Chondrocyte (in vitro differentiated cells): ENCODE results near the gene RALY. TPM values are rescaled to one million over a fixed set of nuclear protein-coding genes. Genes with fewer than 3 reads are reported as not detected.
"Not testable (repeated sequence)": the region's sequence is repeated elsewhere in the genome, so short reads cannot be mapped to it uniquely, and the experiment has no call there.

ENCODE experiments used
- DNase-seq: peaks from one replicate; pipeline ENCODE4 v3.0.0; 2021; ENCODE audit warnings: mixed read lengths, low spot score
- H3K27ac Mint-ChIP-seq: one replicate; pipeline ENCODE4 v1.8.0; 2021; ENCODE audit warnings: mild to moderate bottlenecking, moderate library complexity, mixed read lengths; ENCODE audit not compliant: unreplicated experiment
- H3K27me3 Mint-ChIP-seq: 2 replicates; pipeline ENCODE4 v1.8.0; 2021; ENCODE audit warnings: low read depth, mixed read lengths
- H3K36me3 Mint-ChIP-seq: 2 replicates; pipeline ENCODE4 v1.8.0; 2021; ENCODE audit warnings: low read depth, mixed read lengths
- H3K4me1 Mint-ChIP-seq: 2 replicates; pipeline ENCODE4 v1.8.0; 2021; ENCODE audit warnings: low read depth, mild to moderate bottlenecking, mixed read lengths
- H3K4me3 Mint-ChIP-seq: one replicate; pipeline ENCODE4 v1.8.0; 2021; ENCODE audit warnings: mild to moderate bottlenecking, moderate library complexity, mixed read lengths; ENCODE audit not compliant: unreplicated experiment
- H3K9me3 Mint-ChIP-seq: 2 replicates; pipeline ENCODE4 v1.8.0; 2021; ENCODE audit warnings: low read depth, mixed read lengths
- total RNA-seq: library from RNA; stranded (reverse); gene quantifications from 3 replicates; pipeline ENCODE4 v1.2.1, GENCODE V29; 2021
- TF ChIP-seq, protein P1 (sequence below): fragments of 200-600 bp; sonication (generic); IDR thresholded peaks from 2 replicates; pipeline ENCODE4 v1.5.0; 2021; ENCODE audit warnings: antibody characterized with exemption, mild to moderate bottlenecking, moderate library complexity

The RALY gene
- total RNA-seq, 1 donor from 2014 or later = 169 TPM

DNA sequence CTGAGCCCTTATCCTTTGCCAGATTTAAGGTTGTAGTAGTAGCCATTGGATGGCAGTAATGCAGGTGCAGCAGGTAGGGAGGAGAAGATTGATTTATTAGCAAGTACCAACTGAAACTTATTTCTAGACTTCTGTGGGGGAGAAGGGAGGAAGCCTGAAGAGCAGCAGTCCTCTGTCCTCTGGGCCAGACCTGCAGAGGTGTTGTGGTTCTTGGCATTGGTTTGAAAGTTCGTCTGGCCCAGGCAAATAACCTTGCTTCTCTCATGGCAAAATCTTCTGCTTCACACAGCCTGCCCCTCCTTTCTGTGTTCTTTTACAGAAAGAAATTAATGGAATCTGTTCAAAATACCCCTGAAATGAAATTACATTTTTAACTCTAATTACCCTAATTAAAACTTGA lies 24.5 kb downstream of the RALY start:
- Mint-ChIP-seq H3K4me3 (no peak overlapping the region), H3K27ac (peak overlapping the region; percentile 73), H3K27me3 (no peaks in the 10 kb centered on the region), H3K4me1 (peaks cover 64% of the 10 kb centered on the region), H3K36me3 (peaks cover 2% of the 10 kb centered on the region), H3K9me3 (no peaks in the 10 kb centered on the region)
- no peak for DNase-seq
- TF ChIP-seq, protein P1, sequence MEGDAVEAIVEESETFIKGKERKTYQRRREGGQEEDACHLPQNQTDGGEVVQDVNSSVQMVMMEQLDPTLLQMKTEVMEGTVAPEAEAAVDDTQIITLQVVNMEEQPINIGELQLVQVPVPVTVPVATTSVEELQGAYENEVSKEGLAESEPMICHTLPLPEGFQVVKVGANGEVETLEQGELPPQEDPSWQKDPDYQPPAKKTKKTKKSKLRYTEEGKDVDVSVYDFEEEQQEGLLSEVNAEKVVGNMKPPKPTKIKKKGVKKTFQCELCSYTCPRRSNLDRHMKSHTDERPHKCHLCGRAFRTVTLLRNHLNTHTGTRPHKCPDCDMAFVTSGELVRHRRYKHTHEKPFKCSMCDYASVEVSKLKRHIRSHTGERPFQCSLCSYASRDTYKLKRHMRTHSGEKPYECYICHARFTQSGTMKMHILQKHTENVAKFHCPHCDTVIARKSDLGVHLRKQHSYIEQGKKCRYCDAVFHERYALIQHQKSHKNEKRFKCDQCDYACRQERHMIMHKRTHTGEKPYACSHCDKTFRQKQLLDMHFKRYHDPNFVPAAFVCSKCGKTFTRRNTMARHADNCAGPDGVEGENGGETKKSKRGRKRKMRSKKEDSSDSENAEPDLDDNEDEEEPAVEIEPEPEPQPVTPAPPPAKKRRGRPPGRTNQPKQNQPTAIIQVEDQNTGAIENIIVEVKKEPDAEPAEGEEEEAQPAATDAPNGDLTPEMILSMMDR = no peak

- Mint-ChIP-seq H3K4me1 (peaks cover 55% of the 10 kb centered on the region), H3K4me3 (no peak overlapping the region), H3K9me3 (no peaks in the 10 kb centered on the region), H3K36me3 (peaks cover 2% of the 10 kb centered on the region), H3K27me3 (no peaks in the 10 kb centered on the region), H3K27ac (no peak overlapping the region)
- TF ChIP-seq, protein P1 = peak; percentile 72
- DNase-seq = no peak
Measured at GRCh38 chr20:34022151-34022838, 28.6 kb downstream of the RALY start.

- Mint-ChIP-seq H3K4me3 (no peak overlapping the region), H3K36me3 (peaks cover 2% of the 10 kb centered on the region), H3K27me3 (no peaks in the 10 kb centered on the region), H3K9me3 (no peaks in the 10 kb centered on the region), H3K4me1 (peaks cover 50% of the 10 kb centered on the region), H3K27ac (no peak overlapping the region)
- DNase-seq = no peak
- TF ChIP-seq, protein P1 = no peak
Measured at GRCh38 chr20:34022839-34023234, 29.1 kb downstream of the RALY start.

DNA sequence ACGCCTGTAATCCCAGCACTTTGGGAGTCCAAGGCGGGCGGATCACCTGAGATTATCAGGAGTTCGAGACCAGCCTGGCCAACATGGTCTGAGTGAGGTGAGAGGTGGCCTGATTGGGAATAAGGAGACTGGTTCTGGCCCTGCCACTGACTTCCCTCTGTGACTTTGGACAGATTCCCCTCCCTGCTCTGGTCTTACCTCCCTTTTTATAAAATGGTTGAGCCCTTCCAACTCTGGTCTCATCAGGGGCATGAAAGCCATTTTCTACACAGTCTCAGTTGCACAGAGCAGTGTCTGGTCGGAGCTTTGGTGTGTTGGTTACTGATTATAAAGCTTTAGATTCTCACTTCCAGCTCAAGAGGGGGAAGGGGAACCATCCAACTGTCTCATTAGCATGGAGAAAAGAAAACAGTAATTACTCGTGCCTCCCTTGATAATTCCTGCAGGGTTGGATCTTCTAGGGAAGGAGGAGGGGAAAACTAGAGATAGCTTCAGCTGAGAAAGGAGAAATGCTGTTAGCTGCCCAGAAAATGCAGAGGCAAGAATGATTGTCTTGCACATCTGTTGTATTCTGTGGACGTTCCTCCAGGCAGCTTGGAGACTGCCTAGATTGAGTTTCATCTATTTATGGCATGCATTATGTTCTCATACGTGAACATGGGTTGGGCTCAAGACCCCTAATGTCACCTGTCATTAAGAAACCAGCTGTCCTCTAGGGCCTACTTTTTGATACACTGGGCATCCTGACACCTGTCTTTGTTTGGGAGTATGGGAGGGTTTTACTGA lies 30.4 kb downstream of the RALY start:
- Mint-ChIP-seq H3K9me3 (no peaks in the 10 kb centered on the region), H3K27me3 (no peaks in the 10 kb centered on the region), H3K4me3 (no peak overlapping the region), H3K36me3 (peaks cover 2% of the 10 kb centered on the region), H3K4me1 (peaks cover 39% of the 10 kb centered on the region), H3K27ac (no peak overlapping the region)
- no peak for DNase-seq
- TF ChIP-seq, protein P1 = no peak

GRCh38 chr20:34024723-34025351 lies 31.1 kb downstream of the RALY start:
- H3K36me3 Mint-ChIP-seq = peaks cover 2% of the 10 kb centered on the region
- H3K9me3 Mint-ChIP-seq = no peaks in the 10 kb centered on the region
- no peaks in the 10 kb centered on the region for H3K27me3 Mint-ChIP-seq
- H3K4me3 Mint-ChIP-seq = no peak overlapping the region
- DNase-seq = no peak
- H3K27ac Mint-ChIP-seq = no peak overlapping the region
- TF ChIP-seq, protein P1 = no peak
- peaks cover 39% of the 10 kb centered on the region for H3K4me1 Mint-ChIP-seq

DNA sequence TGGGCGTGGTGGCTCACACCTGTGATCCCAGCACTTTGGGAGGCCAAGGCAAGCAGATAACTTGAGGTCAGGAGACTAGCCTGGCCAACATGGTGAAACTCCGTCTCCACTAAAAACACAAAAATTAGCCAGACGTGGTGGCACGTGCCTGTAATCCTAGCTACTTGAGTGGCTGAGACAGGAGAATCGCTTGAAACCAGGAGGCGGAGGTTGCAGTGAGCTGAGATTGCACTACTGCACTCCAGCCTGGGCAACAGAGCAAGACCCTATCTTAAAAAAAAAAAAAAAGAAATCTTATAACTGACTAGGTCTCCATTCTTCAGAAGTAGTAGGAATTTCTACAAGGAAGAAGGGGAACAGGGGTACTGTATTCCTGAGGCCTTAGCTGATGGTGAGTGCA lies 34.3 kb downstream of the RALY start:
- H3K36me3 Mint-ChIP-seq, DNase-seq, H3K4me3 Mint-ChIP-seq, H3K27me3 Mint-ChIP-seq, H3K9me3 Mint-ChIP-seq: not testable (repeated sequence)
- Mint-ChIP-seq H3K4me1 (peaks cover 30% of the 10 kb centered on the region), H3K27ac (peak overlapping the region; percentile 45)
